Occipital lobe (tissue), 2 donors: ENCODE data around the gene CCDC138. TPM values are rescaled to one million over a fixed set of nuclear protein-coding genes. Genes with fewer than 3 reads are reported as not detected.

ENCODE experiments used
- DNase-seq: peaks from one replicate; lab custom pipeline; 2025; lab: John Stamatoyannopoulos, UW
- total RNA-seq: library from RNA; depleted of rRNA; stranded (reverse); fragments of >200 nt; gene quantifications from one replicate; pipeline ENCODE4 v1.2.3, GENCODE V29; 2014

The CCDC138 gene
- total RNA-seq, 1 donor from 2014 or later, result 48.4 TPM

- no peak for DNase-seq
These were observed 39.2 kb downstream of the CCDC138 start for GRCh38 chr2:108825736-108826135.

GRCh38 chr2:108829578-108830310 is 43.2 kb downstream of the CCDC138 start:
- no peak for DNase-seq

- no peak for DNase-seq
These were observed 46.6 kb downstream of the CCDC138 start for GRCh38 chr2:108833219-108833618.

GRCh38 chr2:108834620-108835019 is 48.0 kb downstream of the CCDC138 start:
- no peak for DNase-seq

- DNase-seq, result no peak
These were observed 48.5 kb downstream of the CCDC138 start for GRCh38 chr2:108835040-108835439.

- DNase-seq, result no peak
These were observed 50.6 kb downstream of the CCDC138 start for GRCh38 chr2:108837198-108837597.

- no peak for DNase-seq
These were observed 54.9 kb downstream of the CCDC138 start for GRCh38 chr2:108841506-108841905.

- DNase-seq, result no peak
These were observed 59.4 kb downstream of the CCDC138 start for GRCh38 chr2:108845923-108846322.

GRCh38 chr2:108847000-108847399 is 60.4 kb downstream of the CCDC138 start:
- no peak for DNase-seq

- no peak for DNase-seq
These were observed 65.8 kb downstream of the CCDC138 start for GRCh38 chr2:108852375-108852774.

GRCh38 chr2:108853421-108853820 is 66.8 kb downstream of the CCDC138 start:
- DNase-seq, result no peak

GRCh38 chr2:108854484-108854883 is 67.9 kb downstream of the CCDC138 start:
- no peak for DNase-seq

GRCh38 chr2:108855194-108855593 is 68.6 kb downstream of the CCDC138 start:
- DNase-seq, result no peak

- no peak for DNase-seq
These were observed 72.3 kb downstream of the CCDC138 start for GRCh38 chr2:108858894-108859293.

GRCh38 chr2:108866041-108866440 is 79.5 kb downstream of the CCDC138 start:
- no peak for DNase-seq

GRCh38 chr2:108868911-108869310 is 82.3 kb downstream of the CCDC138 start:
- no peak for DNase-seq

GRCh38 chr2:108869542-108869941 is 83.0 kb downstream of the CCDC138 start:
- DNase-seq, result no peak

GRCh38 chr2:108870069-108870644 is 83.6 kb downstream of the CCDC138 start:
- DNase-seq, result no peak

- DNase-seq, result no peak
These were observed 90.9 kb downstream of the CCDC138 start for GRCh38 chr2:108877506-108877905.

GRCh38 chr2:108878276-108878675 is 91.7 kb downstream of the CCDC138 start:
- DNase-seq, result no peak

- no peak for DNase-seq
These were observed 98.0 kb downstream of the CCDC138 start for GRCh38 chr2:108884619-108885018.

GRCh38 chr2:108889907-108890306 is 103.3 kb downstream of the CCDC138 start:
- no peak for DNase-seq

- DNase-seq, result no peak
These were observed 106.7 kb downstream of the CCDC138 start for GRCh38 chr2:108893277-108893676.
